Neural cell (in vitro differentiated cells): ENCODE data around the gene PKHD1.

Source experiments
- POLR2AphosphoS5 ChIP-seq: IDR thresholded peaks from 2 replicates; pipeline ENCODE4 v1.6.1; 2012
- TF ChIP-seq, protein P1 (sequence below): fragments of 450-650 bp; IDR thresholded peaks from 2 replicates; pipeline ENCODE4 v1.5.1; 2014; ENCODE audit warnings: antibody characterized with exemption, mild to moderate bottlenecking, moderate library complexity; ENCODE audit not compliant: poor library complexity, severe bottlenecking
- TF ChIP-seq, protein P2 (sequence below): IDR thresholded peaks from 2 replicates; pipeline ENCODE4 v1.6.1; 2012; ENCODE audit warnings: borderline replicate concordance

DNA sequence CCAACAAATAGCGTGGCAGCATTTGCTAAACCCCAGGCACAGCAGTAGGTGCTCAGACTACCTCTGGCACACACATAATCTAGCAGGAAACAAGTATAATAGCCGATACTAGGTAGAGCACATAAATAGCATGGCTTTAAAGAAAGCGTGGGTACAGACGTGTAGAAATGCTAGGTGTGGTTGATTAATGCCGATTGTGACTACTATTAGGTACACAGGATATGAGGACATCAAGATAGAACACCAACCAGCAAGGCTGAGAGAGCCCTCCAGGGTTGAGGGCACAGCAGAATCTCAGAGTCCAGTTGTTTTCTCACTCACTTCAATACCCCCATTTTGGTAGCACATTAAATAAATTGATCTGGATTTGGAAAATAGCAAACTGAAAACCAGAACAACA is 100.5 kb downstream of the PKHD1 start:
- TF ChIP-seq POLR2AphosphoS5: no peak
- TF ChIP-seq, protein P1, sequence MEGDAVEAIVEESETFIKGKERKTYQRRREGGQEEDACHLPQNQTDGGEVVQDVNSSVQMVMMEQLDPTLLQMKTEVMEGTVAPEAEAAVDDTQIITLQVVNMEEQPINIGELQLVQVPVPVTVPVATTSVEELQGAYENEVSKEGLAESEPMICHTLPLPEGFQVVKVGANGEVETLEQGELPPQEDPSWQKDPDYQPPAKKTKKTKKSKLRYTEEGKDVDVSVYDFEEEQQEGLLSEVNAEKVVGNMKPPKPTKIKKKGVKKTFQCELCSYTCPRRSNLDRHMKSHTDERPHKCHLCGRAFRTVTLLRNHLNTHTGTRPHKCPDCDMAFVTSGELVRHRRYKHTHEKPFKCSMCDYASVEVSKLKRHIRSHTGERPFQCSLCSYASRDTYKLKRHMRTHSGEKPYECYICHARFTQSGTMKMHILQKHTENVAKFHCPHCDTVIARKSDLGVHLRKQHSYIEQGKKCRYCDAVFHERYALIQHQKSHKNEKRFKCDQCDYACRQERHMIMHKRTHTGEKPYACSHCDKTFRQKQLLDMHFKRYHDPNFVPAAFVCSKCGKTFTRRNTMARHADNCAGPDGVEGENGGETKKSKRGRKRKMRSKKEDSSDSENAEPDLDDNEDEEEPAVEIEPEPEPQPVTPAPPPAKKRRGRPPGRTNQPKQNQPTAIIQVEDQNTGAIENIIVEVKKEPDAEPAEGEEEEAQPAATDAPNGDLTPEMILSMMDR: no peak
- TF ChIP-seq, protein P2, sequence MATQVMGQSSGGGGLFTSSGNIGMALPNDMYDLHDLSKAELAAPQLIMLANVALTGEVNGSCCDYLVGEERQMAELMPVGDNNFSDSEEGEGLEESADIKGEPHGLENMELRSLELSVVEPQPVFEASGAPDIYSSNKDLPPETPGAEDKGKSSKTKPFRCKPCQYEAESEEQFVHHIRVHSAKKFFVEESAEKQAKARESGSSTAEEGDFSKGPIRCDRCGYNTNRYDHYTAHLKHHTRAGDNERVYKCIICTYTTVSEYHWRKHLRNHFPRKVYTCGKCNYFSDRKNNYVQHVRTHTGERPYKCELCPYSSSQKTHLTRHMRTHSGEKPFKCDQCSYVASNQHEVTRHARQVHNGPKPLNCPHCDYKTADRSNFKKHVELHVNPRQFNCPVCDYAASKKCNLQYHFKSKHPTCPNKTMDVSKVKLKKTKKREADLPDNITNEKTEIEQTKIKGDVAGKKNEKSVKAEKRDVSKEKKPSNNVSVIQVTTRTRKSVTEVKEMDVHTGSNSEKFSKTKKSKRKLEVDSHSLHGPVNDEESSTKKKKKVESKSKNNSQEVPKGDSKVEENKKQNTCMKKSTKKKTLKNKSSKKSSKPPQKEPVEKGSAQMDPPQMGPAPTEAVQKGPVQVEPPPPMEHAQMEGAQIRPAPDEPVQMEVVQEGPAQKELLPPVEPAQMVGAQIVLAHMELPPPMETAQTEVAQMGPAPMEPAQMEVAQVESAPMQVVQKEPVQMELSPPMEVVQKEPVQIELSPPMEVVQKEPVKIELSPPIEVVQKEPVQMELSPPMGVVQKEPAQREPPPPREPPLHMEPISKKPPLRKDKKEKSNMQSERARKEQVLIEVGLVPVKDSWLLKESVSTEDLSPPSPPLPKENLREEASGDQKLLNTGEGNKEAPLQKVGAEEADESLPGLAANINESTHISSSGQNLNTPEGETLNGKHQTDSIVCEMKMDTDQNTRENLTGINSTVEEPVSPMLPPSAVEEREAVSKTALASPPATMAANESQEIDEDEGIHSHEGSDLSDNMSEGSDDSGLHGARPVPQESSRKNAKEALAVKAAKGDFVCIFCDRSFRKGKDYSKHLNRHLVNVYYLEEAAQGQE: no peak
